AG10803 (cell line): ENCODE results near the gene IL16.

Source experiments
- DNase-seq: peaks from one replicate; pipeline ENCODE4 v3.0.0; 2010; ENCODE audit warnings: low read depth
- H3K4me3 ChIP-seq: 2 replicates; pipeline ENCODE4 v1.5.1; 2011; ENCODE audit warnings: mild to moderate bottlenecking, low read length, control low read depth
- TF ChIP-seq, protein P1 (sequence below): conservative IDR thresholded peaks from 2 replicates; pipeline ENCODE4 v1.5.1; 2011; ENCODE audit warnings: mild to moderate bottlenecking, low read length, control low read depth, inconsistent platforms

Gene IL16

DNA sequence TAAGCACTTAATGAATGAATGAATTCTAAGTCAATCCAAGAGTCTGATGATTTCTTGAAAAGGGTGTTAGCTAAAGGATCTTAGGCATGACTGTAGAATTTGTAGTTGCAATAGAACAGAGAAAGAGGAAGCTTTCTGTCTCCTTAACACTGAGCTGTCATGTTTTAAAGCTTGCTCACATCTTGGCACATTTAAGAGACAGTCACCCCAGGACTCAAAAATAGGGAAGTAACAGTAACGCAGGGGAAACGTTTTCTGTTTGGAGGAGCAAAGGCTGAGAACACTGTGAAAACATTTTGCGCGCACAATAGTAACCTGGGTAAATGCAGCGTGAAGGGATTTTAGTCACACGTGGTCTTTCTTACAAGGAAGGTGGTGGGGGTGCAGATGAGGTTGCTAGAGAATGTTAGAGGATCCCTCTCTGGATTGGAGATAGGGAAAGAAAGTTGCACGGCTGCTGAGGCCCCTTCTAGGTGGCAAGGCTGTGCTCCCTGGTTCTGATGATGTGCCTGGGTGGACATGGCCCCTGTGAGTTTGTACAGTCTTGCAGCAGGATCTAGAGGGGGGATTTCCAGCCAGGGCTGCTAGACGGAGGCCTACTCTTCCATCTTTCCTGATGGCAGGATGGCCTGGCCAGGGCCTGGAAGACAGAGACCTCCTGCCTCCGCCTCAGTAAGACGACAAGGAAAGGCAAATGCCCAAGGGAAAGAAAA, 115.2 kb downstream of the IL16 start:
- peak; percentile 69 for DNase-seq
- TF ChIP-seq, protein P1, sequence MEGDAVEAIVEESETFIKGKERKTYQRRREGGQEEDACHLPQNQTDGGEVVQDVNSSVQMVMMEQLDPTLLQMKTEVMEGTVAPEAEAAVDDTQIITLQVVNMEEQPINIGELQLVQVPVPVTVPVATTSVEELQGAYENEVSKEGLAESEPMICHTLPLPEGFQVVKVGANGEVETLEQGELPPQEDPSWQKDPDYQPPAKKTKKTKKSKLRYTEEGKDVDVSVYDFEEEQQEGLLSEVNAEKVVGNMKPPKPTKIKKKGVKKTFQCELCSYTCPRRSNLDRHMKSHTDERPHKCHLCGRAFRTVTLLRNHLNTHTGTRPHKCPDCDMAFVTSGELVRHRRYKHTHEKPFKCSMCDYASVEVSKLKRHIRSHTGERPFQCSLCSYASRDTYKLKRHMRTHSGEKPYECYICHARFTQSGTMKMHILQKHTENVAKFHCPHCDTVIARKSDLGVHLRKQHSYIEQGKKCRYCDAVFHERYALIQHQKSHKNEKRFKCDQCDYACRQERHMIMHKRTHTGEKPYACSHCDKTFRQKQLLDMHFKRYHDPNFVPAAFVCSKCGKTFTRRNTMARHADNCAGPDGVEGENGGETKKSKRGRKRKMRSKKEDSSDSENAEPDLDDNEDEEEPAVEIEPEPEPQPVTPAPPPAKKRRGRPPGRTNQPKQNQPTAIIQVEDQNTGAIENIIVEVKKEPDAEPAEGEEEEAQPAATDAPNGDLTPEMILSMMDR: no peak
- H3K4me3 ChIP-seq: no peak overlapping the region

DNA sequence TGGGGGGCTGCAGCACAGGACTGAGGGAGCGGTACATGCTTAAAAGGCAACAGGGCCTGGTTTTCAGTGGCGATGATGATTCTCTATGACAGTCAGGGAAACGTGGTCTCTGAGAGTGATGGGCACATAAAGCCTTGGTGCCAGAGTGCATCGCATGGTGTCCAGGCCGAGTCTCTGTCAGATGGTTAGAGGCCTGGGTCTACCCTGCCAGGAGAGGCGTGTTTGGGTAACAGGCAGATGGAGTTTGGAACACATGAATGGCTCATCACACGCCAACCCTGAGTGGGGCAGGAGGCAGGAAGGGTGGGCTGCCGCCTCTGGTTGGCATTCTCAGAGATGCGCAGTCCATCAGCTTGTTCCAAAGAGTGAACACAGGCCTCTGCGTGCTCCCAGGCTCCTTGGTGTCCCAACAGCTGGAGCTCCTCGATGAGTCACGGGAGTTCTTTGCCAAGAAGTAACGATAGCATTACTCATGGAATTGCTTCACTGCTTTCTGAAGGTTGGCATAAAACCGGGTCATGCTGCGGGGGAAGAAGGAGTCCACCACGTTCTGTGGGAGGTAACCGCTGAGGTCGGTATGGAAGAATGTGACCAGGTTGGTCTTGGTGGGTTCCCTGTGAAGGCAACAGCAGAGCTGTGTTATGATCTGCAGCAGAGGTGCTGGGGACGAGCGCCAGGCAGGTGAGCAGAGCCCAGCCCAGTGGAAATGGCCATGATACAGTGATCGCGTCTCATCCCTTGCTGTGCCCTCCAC, 116.3 kb downstream of the IL16 start:
- no peak overlapping the region for H3K4me3 ChIP-seq
- peak; percentile 98 for DNase-seq
- TF ChIP-seq, protein P1: no peak

DNA sequence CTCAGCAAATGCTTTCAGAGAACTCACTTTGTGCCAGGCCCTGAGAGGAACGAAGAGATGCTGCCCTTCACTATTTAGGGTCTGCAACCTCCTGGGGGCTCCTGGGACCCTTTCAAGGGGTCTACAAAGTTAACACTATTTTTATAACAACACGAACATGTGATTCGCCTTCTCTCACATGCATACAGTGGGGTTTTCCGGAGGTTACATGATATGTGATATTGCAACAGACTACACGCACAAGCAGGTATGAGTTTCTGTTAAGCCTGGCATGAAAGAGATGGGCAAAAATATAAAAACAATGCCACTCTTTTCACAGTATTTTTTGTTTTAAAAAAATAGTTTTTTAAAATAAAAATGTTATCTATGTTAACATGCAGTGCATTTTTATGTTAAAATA, 117.0 kb downstream of the IL16 start:
- H3K4me3 ChIP-seq: no peak overlapping the region
- DNase-seq: no peak
- TF ChIP-seq, protein P1: no peak

DNA sequence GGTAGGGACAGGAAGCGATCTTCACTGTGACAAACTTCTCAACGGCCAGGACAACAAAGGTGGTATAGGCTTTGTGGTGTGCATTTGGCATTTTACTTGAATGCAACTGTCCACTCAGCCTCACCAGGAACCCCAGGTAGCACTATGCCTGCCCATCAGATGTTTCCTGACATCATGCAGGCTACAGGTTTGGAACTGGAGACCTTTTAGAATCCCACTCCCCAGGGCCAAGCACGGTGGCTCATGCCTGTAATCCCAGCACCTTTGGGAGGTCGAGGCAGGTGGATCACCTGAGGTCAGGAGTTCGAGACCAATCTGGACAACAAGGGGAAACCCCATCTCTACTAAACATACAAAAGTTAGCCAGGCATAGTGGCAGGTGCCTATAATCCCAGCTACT, 117.7 kb downstream of the IL16 start:
- H3K4me3 ChIP-seq: no peak overlapping the region
- TF ChIP-seq, protein P1: no peak
- DNase-seq: no peak

DNA sequence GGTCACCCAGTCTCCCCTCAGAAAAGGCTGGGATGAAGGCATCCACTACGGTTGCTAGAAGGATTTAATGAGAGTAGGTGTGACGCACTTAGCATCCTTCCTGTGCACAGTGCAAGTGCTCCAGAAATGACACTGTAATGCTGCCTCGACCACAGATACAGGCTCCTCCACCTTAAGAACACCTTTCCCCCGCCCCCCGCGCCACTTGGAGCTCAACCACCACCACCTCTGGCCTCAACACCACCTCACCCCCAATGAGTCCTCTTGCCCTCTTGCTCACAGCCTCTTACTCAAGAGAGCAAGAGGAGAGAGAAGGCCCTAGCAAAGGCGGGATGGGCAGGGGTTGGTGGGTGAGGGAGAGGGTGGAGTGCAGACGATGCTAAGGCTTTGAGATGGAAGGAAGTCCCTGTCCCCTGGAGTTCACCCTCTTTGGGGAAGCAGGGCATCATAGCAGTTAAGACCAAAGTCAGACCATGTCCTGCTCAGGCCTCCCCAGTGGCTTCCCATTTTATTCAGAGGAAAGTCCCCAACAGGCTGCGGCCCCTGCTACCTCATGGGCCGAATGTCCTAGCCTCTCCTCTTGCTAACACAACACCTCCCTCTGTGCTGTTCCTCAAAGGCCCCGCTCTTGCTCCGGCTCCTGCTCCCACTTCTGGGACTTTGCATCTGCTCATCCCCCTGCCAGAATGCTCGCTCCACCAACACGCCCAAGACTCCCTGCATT, 118.9 kb downstream of the IL16 start:
- no peak overlapping the region for H3K4me3 ChIP-seq
- TF ChIP-seq, protein P1: no peak
- no peak for DNase-seq

DNA sequence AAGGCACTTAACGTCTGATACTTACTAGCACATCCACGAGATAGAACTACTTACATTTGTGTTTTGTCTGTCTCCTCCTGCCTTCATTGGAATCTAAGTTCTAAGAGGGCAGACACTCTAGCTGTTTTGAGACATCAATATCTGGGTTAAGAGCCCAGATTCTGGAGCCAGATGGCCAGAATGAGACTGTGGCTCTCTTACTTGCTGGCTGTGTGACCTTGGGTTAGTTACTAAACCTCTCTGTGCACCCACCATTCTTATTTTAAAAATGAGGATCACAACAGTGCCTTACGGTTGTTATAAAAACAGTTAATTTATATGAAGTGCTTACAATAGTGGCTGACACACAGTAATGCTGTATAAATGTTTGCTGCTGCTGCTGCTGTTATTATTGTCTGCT, 119.6 kb downstream of the IL16 start:
- no peak for DNase-seq
- no peak overlapping the region for H3K4me3 ChIP-seq
- TF ChIP-seq, protein P1: no peak
